CD4-positive, alpha-beta T cell (primary cell): ENCODE measurements around the gene ARSG. TPM values are rescaled to one million over a fixed set of nuclear protein-coding genes. Genes with fewer than 3 reads are reported as not detected.

Experiments
- ATAC-seq: fragments of 200-7000 bp; cut with Tn5 transposase; one replicate; pipeline ENCODE4 v1.10.0; 2022; ENCODE audit warnings: mild to moderate bottlenecking; ENCODE audit not compliant: poor library complexity
- CTCF ChIA-PET: fragments of 350-600 bp; sonication (Branson Sonifier 250); formaldehyde crosslinking; loops from one replicate; lab custom pipeline; 2021; ENCODE audit warnings: antibody characterized with exemption, inconsistent platforms; lab: Charles Lee
- POLR2A ChIA-PET: fragments of 350-600 bp; sonication (Branson Sonifier 250); formaldehyde crosslinking; loops from one replicate; lab custom pipeline; 2021; ENCODE audit warnings: antibody characterized with exemption, inconsistent platforms; lab: Charles Lee
- DNase-seq, 14 experiments: peaks; one replicate each; pipeline ENCODE4 v3.0.0-alpha.2; 2013 to 2020; ENCODE audit warnings: mixed read lengths in 2 of 14
- H3K27ac ChIP-seq, 2 donors: one replicate each; pipeline versions ENCODE4 v1.5.1 to v1.7.0; 2013; ENCODE audit warnings: low read length in 2 of 2, low read depth in 1 of 2, mild to moderate bottlenecking in 1 of 2
- H3K27me3 ChIP-seq, 2 experiments: 1 replicate in 1 of 2; 2 replicates in 1 of 2; pipeline versions ENCODE4 v1.6.1 to v1.7.0; 2013; ENCODE audit warnings: low read length in 2 of 2, control low read depth in 1 of 2, mild to moderate bottlenecking in 1 of 2, moderate library complexity in 1 of 2; ENCODE audit not compliant: insufficient read depth in 2 of 2, control insufficient read depth in 1 of 2
- H3K36me3 ChIP-seq: one replicate; pipeline ENCODE4 v1.6.1; 2013; ENCODE audit warnings: low read length, control low read depth; ENCODE audit not compliant: insufficient read depth
- H3K4me1 ChIP-seq: one replicate; pipeline ENCODE4 v1.6.1; 2013; ENCODE audit warnings: low read length, control low read depth; ENCODE audit not compliant: insufficient read depth
- H3K4me3 ChIP-seq: one replicate; pipeline ENCODE4 v1.5.1; 2013; ENCODE audit warnings: mild to moderate bottlenecking, low read length, moderate library complexity
- H3K9me3 ChIP-seq, 2 experiments: 1 replicate in 1 of 2; 2 replicates in 1 of 2; pipeline versions ENCODE4 v1.6.1 to v1.7.0; 2013; ENCODE audit warnings: low read length in 2 of 2, mild to moderate bottlenecking in 2 of 2, control low read depth in 1 of 2, moderate library complexity in 1 of 2; ENCODE audit not compliant: control insufficient read depth in 1 of 2, insufficient read depth in 1 of 2
- H3K27ac Mint-ChIP-seq: one replicate; pipeline ENCODE4 v1.8.0; 2020; ENCODE audit warnings: mixed read lengths
- H3K27me3 Mint-ChIP-seq: one replicate; pipeline ENCODE4 v1.8.0; 2021; ENCODE audit warnings: mixed read lengths
- H3K36me3 Mint-ChIP-seq: one replicate; pipeline ENCODE4 v1.8.0; 2021; ENCODE audit warnings: low read depth, mixed read lengths
- H3K4me1 Mint-ChIP-seq: one replicate; pipeline ENCODE4 v1.8.0; 2021; ENCODE audit warnings: low read depth, mixed read lengths
- H3K4me3 Mint-ChIP-seq: one replicate; pipeline ENCODE4 v1.8.0; 2020; ENCODE audit warnings: mild to moderate bottlenecking, mixed read lengths
- H3K9me3 Mint-ChIP-seq: one replicate; pipeline ENCODE4 v1.8.0; 2020; ENCODE audit warnings: mixed read lengths
- intact Hi-C, 2 experiments: fragments of 100-400 bp; cut with DNase I in 1 of 2; cut with micrococcal nuclease in 1 of 2; formaldehyde crosslinking; loops; one replicate each; pipeline versions ENCODE4 v1.15.1 to v1.9.0; 2023 to 2025; cut with DNase I, micrococcal nuclease
- total RNA-seq, 174 experiments: library from RNA in 2 of 174; stranded (reverse) in 2 of 174; gene quantifications; one replicate each; pipeline ENCODE4 v1.2.3 and lab custom pipeline; 2021 to 2026
- TF ChIP-seq, protein P1 (sequence below): fragments of 200-600 bp; IDR thresholded peaks from one replicate; pipeline ENCODE4 v1.8.0; 2022; ENCODE audit warnings: antibody characterized with exemption, mild to moderate bottlenecking

Gene ARSG
- total RNA-seq, 2 experiments from 2014 or later = 13.8 to 16.0 TPM

DNA sequence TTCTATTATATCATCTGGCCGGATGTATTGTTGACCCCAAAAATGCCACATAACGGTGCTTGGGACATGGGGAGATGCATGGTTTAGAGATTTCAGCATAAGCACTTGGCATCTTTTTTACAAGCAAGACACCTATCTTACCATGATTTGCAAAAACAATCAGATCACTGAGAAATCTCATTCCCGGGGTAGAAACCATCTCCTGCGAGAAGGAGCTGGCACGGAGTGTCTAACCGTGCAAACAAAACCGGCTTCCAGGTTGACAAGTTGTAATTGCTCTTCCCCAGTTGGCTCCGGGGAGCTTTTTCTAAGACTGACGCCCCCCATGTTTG, 1.4 kb upstream of the ARSG start:
- intact Hi-C loops = loop anchor here in 1 of 2 experiments (2.0 to 5.0 kb wide), 3 partner anchors 27 to 147 kb away; partner anchors contain the start of gene AMZ2
- H3K4me1 Mint-ChIP-seq = peaks cover 62% of the 10 kb centered on the region
- H3K27me3 Mint-ChIP-seq = no peaks in the 10 kb centered on the region
- Histone ChIP-seq H3K4me1 (peaks cover 50% of the 10 kb centered on the region), H3K4me3 (peak overlapping the region; percentile 91), H3K27ac (peak overlapping the region; percentile 85 to 93), H3K27me3 (no peaks in the 10 kb centered on the region), H3K9me3 (no peaks in the 10 kb centered on the region), H3K36me3 (peaks cover 2% of the 10 kb centered on the region)
- ATAC-seq (no peak), DNase-seq (peak in 1 of 14 experiments; percentile 25)
- ChIA-PET POLR2A (interaction anchor here (0.6 to 6.3 kb wide), 25 partner anchors 10 to 223 kb away, joined by 3 to 104 read pairs (median 6); partner anchors contain the start of genes AMZ2, PRKAR1A and WIPI1), CTCF (interaction anchor here (0.9 to 1.0 kb wide), 2 partner anchors 26 to 30 kb away, joined by 3 read pairs; no protein-coding TSS in a partner anchor)
- H3K36me3 Mint-ChIP-seq = peaks cover 9% of the 10 kb centered on the region
- peak overlapping the region; percentile 98 for H3K27ac Mint-ChIP-seq
- TF ChIP-seq, protein P1, sequence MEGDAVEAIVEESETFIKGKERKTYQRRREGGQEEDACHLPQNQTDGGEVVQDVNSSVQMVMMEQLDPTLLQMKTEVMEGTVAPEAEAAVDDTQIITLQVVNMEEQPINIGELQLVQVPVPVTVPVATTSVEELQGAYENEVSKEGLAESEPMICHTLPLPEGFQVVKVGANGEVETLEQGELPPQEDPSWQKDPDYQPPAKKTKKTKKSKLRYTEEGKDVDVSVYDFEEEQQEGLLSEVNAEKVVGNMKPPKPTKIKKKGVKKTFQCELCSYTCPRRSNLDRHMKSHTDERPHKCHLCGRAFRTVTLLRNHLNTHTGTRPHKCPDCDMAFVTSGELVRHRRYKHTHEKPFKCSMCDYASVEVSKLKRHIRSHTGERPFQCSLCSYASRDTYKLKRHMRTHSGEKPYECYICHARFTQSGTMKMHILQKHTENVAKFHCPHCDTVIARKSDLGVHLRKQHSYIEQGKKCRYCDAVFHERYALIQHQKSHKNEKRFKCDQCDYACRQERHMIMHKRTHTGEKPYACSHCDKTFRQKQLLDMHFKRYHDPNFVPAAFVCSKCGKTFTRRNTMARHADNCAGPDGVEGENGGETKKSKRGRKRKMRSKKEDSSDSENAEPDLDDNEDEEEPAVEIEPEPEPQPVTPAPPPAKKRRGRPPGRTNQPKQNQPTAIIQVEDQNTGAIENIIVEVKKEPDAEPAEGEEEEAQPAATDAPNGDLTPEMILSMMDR = no peak
- H3K9me3 Mint-ChIP-seq = no peaks in the 10 kb centered on the region
- H3K4me3 Mint-ChIP-seq = peak overlapping the region; percentile 98

DNA sequence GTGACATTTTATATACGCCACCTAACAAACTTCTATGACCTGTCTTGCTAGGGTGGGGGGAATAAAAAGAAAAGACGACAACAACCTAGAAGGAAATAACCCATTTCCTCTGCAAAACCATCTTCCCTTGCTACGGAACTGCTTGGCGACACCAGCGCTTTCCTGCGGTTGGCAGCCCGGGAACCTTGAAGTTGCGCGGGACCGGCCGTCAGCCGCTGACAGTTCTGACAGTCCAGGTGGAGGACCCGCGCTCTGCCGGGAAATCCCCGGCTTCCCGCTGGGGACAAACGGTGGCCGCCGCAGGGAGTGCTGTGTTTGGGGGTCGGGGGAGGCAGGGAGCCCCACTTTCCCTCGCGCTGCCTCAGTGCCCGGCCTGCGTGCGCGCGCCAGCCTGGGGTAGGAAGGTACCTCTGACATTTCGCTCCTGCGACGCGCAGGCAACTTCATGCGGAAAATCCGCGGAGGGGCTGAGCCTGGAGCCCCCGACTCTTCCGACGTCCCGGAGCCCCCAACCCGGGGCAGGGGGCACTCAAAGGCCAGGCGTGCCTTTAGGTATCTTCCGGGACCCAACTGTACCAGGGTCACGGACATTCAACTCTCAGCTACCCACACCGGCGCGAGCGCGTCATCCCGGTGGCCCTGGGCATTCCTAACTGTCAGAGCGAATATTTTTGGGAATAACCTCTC, 884 bp upstream of the ARSG start:
- H3K27ac ChIP-seq = peak overlapping the region; percentile 85 to 93
- no peaks in the 10 kb centered on the region for H3K9me3 Mint-ChIP-seq
- ChIA-PET POLR2A (interaction anchor here (0.6 to 6.3 kb wide), 48 partner anchors 11 to 222 kb away, joined by 3 to 104 read pairs (median 6); partner anchors contain the start of genes AMZ2, PRKAR1A and WIPI1), CTCF (interaction anchor here (1.0 to 2.4 kb wide), 4 partner anchors 27 to 146 kb away, joined by 3 to 8 read pairs (median 3); no protein-coding TSS in a partner anchor)
- no peaks in the 10 kb centered on the region for H3K27me3 ChIP-seq
- peaks cover 67% of the 10 kb centered on the region for H3K4me1 Mint-ChIP-seq
- peak overlapping the region; percentile 91 for H3K4me3 ChIP-seq
- DNase-seq (peak; percentile 39 to 87 (median 56)), ATAC-seq (peak; percentile 2)
- H3K36me3 Mint-ChIP-seq = peaks cover 9% of the 10 kb centered on the region
- intact Hi-C loops = loop anchor here in 1 of 2 experiments (2.0 to 5.0 kb wide), 3 partner anchors 28 to 146 kb away; partner anchors contain the start of gene AMZ2
- TF ChIP-seq, protein P1 = no peak
- H3K36me3 ChIP-seq = no peaks in the 10 kb centered on the region
- no peaks in the 10 kb centered on the region for H3K27me3 Mint-ChIP-seq
- peaks cover 55% of the 10 kb centered on the region for H3K4me1 ChIP-seq
- no peaks in the 10 kb centered on the region for H3K9me3 ChIP-seq
- peak overlapping the region; percentile 98 for H3K4me3 Mint-ChIP-seq
- H3K27ac Mint-ChIP-seq = peak overlapping the region; percentile 98

DNA sequence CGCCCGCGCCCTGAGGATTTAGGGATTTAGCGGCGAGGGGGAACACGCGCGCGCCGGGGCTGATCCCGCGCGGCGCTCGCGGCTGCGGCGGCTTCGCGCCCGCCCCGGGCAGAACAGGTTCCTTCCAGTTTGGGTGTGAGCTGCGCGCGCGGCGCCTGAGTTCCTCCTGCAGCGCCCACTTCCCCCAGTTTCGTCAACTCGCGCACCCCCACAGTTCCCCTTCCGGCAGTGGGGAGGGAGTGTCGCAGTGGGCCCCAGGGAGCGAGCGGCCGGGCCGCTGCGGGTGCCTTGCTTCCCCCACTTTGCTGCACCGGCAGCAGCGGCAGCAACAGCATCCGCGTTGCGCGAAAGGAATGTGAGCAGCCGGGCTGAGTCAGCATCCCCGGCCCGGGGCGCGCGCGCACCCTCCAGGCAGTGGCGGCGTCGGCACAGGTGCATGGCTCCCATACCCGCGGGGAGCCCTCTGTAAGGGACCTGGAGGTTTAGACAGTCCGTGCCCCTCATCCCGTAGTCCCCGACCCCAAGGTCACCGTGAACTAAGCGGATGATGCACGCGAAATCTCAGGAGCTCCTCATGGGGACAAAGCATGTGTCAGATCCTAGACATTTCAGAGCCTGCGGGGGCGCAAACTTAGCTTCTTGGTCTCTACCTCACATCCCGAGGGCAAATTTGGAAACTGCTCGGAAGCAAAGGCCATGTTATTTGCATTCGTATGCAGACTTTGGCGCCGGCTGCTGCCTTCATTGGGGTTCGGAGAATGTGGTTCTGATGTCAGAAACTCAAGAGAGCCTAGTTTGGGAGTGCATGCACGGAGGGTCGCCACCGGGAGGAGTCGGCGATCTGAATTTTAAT, 767 bp downstream of the ARSG start:
- H3K9me3 Mint-ChIP-seq = no peaks in the 10 kb centered on the region
- DNase-seq = peak; percentile 85 to 98 (median 92)
- Histone ChIP-seq H3K4me3 (peak overlapping the region; percentile 56), H3K9me3 (no peaks in the 10 kb centered on the region), H3K27ac (peak overlapping the region; percentile 5 to 82), H3K36me3 (no peaks in the 10 kb centered on the region), H3K27me3 (no peaks in the 10 kb centered on the region), H3K4me1 (peaks cover 71% of the 10 kb centered on the region)
- peaks cover 76% of the 10 kb centered on the region for H3K4me1 Mint-ChIP-seq
- H3K4me3 Mint-ChIP-seq = peak overlapping the region; percentile 89
- ChIA-PET CTCF (interaction anchor here (0.6 to 2.4 kb wide), 6 partner anchors 29 to 173 kb away, joined by 3 to 8 read pairs (median 3); no protein-coding TSS in a partner anchor), POLR2A (interaction anchor here (0.6 to 6.3 kb wide), 51 partner anchors 9 to 1035 kb away, joined by 3 to 104 read pairs (median 6); partner anchors contain the start of genes ABCA5, AMZ2, KPNA2 and PRKAR1A)
- peaks cover 13% of the 10 kb centered on the region for H3K36me3 Mint-ChIP-seq
- TF ChIP-seq, protein P1 = no peak
- H3K27me3 Mint-ChIP-seq = no peaks in the 10 kb centered on the region
- ATAC-seq = peak; percentile 69
- intact Hi-C loops = loop anchor here (1.0 to 5.0 kb wide), 7 partner anchors 21 to 165 kb away; partner anchors contain the start of genes AMZ2 (in 1 of the 2) and WIPI1 (in 1 of the 2)
- H3K27ac Mint-ChIP-seq = peak overlapping the region; percentile 98
